GM21447 (cell line): ENCODE measurements around the gene TEAD3.

Source experiments
- ATAC-seq: cut with Tn5 transposase; IDR thresholded peaks from one replicate; pipeline ENCODE4 v1.9.1; 2021; ENCODE audit not compliant: unreplicated experiment

TEAD3 gene

GRCh38 chr6:35427435-35427834 lies 69.4 kb downstream of the TEAD3 start:
- ATAC-seq, result no peak

GRCh38 chr6:35426074-35426473 lies 70.8 kb downstream of the TEAD3 start:
- no peak for ATAC-seq

- ATAC-seq, result no peak
Measured at GRCh38 chr6:35425284-35425683, 71.6 kb downstream of the TEAD3 start.
